ENCODE results near the gene PITX2.

GRCh38 chr4:110635163-110635865, 12.4 kb upstream of the PITX2 start:
- TF ChIP-seq SMC3 (IDR thresholded peaks at IDR 0.05; ENCODE audit: low read length) (no peak), RFXANK (CRISPR knock-in tag; IDR thresholded peaks at IDR 0.05) (no peak), CTCF (CRISPR knock-in tag; IDR thresholded peaks at IDR 0.05) (no peak), ZNF737 (CRISPR knock-in tag; IDR thresholded peaks at IDR 0.05; ENCODE audit: borderline replicate concordance) (no peak), PRDM4 (CRISPR knock-in tag; IDR thresholded peaks at IDR 0.05; ENCODE audit: borderline replicate concordance) (no peak), BHLHE40 (IDR thresholded peaks at IDR 0.05; ENCODE audit: low read length) (no peak), POLR2A (IDR thresholded peaks at IDR 0.05; ENCODE audit: insufficient read depth in 1 of 2, low read depth in 2 of 2, low read length in 2 of 2) (no peak), TCF7L2 (IDR thresholded peaks at IDR 0.05; ENCODE audit: low read depth, low read length) (no peak), ZNF451 (CRISPR knock-in tag; IDR thresholded peaks at IDR 0.05) (no peak), CEBPB (IDR thresholded peaks at IDR 0.05; ENCODE audit: borderline replicate concordance, low read depth, low read length) (no peak), GLI4 (CRISPR knock-in tag; IDR thresholded peaks at IDR 0.05; ENCODE audit: borderline replicate concordance) (no peak), ZNF331 (CRISPR knock-in tag; IDR thresholded peaks at IDR 0.05) (no peak)
- TF ChIP-seq, protein P1, sequence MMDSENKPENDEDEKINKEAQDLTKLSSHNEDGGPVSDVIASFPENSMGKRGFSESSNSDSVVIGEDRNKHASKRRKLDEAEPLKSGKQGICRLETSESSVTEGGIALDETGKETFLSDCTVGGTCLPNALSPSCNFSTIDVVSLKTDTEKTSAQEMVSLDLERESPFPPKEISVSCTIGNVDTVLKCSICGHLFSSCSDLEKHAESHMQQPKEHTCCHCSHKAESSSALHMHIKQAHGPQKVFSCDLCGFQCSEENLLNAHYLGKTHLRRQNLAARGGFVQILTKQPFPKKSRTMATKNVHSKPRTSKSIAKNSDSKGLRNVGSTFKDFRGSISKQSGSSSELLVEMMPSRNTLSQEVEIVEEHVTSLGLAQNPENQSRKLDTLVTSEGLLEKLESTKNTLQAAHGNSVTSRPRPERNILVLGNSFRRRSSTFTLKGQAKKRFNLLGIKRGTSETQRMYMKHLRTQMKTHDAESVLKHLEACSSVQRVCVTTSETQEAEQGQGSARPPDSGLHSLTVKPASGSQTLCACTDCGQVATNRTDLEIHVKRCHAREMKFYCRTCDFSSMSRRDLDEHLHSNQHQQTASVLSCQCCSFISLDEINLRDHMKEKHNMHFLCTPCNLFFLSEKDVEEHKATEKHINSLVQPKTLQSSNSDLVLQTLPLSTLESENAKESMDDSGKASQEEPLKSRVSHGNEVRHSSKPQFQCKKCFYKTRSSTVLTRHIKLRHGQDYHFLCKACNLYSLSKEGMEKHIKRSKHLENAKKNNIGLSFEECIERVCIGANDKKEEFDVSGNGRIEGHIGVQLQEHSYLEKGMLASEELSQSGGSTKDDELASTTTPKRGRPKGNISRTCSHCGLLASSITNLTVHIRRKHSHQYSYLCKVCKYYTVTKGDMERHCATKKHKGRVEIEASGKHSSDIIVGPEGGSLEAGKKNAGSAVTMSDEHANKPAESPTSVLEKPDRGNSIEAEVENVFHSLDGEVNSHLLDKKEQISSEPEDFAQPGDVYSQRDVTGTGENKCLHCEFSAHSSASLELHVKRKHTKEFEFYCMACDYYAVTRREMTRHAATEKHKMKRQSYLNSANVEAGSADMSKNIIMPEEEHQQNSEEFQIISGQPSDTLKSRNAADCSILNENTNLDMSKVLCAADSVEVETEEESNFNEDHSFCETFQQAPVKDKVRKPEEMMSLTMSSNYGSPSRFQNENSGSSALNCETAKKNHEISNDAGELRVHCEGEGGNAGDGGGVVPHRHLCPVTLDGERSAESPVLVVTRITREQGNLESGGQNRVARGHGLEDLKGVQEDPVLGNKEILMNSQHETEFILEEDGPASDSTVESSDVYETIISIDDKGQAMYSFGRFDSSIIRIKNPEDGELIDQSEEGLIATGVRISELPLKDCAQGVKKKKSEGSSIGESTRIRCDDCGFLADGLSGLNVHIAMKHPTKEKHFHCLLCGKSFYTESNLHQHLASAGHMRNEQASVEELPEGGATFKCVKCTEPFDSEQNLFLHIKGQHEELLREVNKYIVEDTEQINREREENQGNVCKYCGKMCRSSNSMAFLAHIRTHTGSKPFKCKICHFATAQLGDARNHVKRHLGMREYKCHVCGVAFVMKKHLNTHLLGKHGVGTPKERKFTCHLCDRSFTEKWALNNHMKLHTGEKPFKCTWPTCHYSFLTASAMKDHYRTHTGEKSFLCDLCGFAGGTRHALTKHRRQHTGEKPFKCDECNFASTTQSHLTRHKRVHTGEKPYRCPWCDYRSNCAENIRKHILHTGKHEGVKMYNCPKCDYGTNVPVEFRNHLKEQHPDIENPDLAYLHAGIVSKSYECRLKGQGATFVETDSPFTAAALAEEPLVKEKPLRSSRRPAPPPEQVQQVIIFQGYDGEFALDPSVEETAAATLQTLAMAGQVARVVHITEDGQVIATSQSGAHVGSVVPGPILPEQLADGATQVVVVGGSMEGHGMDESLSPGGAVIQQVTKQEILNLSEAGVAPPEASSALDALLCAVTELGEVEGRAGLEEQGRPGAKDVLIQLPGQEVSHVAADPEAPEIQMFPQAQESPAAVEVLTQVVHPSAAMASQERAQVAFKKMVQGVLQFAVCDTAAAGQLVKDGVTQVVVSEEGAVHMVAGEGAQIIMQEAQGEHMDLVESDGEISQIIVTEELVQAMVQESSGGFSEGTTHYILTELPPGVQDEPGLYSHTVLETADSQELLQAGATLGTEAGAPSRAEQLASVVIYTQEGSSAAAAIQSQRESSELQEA (CRISPR knock-in tag; IDR thresholded peaks at IDR 0.05; ENCODE audit: not compliant biosample characterization): no peak
